ENCODE data around the gene MLKL.

Gene MLKL

DNA sequence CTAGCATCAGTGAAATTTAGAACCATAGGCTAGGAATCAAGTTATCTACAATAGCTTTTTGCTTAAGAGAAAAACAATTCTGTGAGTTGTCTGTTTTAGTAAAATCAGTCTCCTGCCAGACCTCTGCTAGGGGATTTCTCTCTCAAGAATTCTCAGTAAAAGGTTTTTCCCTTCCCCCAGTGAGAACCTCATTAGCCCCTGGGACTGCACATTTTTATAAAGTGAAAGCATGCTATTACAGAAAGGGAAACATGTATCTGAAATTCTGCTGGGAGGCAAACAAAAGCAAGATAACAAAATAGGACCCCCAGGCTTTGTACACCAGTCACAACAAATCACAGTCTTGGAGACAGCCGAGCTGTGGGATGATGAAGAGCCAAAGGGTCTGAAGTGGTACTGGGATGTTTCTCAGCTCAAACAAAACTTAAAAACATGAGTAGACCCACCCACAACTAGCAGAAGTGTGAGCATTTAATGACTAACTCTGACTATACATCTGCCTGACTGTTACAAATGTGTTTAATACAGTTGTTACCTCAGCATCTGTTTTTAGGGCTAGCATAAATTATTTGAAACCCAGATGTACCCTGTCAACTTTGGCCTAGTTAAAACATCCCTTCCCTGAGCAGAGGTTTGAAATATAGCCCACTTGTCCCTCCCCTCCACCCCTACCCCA lies 73.8 kb downstream of the MLKL start:
- TF ChIP-seq ZNF274 (IDR thresholded peaks at IDR 0.05; ENCODE audit: low read depth, low read length), result no peak

DNA sequence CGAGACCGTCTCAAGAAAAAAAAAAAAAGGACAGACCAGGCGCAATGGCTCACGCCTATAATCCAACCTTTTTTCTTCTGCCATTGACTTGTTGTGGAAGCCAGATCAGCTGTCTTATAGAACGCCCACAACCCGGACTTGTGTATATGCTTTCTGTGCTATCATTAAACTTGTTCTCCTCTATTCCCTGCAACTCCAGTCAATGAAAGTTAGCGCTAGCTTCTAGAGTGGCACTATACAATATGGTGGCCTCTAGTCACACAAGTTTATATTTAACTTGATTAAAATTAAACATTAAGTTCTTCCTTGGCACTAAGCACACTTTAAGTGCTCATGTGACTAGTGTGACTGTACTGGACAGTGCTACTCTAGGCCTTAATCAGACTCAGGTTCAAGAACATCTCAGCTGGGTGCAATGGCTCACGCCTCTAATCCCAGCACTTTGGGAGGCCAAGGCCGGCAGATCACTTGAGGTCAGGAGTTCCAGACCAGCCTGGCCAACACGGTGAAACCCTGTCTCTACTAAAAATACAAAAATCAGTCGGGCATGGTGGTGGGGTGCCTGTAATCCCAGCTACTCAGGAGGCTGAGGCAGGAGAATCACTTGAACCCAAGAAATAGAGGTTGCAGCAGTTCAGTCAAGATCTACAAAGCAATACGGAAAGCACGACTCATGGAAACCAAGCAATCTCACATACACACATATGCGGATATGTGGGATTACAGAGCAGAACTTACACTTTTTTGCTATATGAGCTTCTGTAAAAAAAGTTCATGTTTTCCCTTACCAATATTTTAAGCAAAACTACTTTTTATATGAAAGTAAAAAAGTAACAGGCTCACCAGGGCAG lies 74.9 kb downstream of the MLKL start:
- TF ChIP-seq ZNF274 (IDR thresholded peaks at IDR 0.05; ENCODE audit: low read depth, low read length), result no peak
- no peak overlapping the region for H3K4me3 ChIP-seq (ENCODE audit: low read length)

More for the DNA sequence above, 73.8 kb downstream of the MLKL start:
- no peak overlapping the region for H3K4me3 ChIP-seq (ENCODE audit: low read length)

DNA sequence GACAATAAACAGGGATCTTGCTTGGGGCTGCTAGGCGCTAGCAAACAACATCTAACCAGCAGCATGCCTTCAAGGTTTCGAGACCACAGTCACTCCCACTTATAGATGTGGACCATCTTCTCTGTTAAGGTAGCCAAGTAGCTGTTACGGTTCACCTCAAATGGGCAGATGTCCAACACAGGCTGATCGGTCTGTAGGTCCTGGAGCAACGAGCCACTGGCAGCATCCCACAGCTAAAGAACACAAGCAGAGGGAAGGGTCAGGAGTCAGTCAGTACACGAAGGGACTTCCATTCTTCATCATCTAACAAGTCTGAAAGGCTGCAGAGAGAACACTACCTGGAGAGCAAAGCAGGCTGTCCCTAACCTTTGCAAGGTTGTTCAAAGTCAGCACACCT lies 76.8 kb downstream of the MLKL start:
- no peak for TF ChIP-seq ZNF274 (IDR thresholded peaks at IDR 0.05; ENCODE audit: low read depth, low read length)

DNA sequence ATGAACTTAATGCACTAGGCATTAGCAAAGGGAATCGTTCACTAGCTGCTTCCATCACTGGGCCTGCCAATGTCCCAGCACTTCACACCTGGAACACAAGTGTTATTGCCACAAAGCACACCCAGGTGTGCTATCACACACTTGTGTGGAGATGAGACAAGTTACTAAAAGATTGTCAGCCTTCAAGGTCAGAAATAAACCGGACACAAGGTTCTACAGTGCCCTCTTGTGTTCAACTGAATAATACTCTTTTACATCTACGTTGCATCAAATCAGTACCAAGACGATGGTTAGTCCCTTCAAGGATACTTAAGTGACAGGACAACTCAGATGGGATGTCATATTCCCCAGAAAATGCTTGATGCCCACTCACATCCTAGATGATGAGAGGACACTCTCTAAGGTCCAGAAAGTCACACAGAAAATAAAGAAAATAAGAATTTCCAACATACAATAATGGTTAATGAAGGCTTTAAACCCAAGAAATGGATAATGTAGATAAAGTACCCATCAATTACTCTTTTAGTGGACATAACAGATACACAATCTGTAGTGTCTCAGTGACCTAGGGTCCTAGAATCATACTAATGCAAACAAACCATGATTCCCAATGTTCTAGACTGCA lies 77.3 kb downstream of the MLKL start:
- no peak for TF ChIP-seq ZNF274 (IDR thresholded peaks at IDR 0.05; ENCODE audit: low read depth, low read length)
- no peak overlapping the region for H3K4me3 ChIP-seq (ENCODE audit: low read length)

More for the DNA sequence above, 76.8 kb downstream of the MLKL start:
- no peak overlapping the region for H3K4me3 ChIP-seq (ENCODE audit: low read length)

DNA sequence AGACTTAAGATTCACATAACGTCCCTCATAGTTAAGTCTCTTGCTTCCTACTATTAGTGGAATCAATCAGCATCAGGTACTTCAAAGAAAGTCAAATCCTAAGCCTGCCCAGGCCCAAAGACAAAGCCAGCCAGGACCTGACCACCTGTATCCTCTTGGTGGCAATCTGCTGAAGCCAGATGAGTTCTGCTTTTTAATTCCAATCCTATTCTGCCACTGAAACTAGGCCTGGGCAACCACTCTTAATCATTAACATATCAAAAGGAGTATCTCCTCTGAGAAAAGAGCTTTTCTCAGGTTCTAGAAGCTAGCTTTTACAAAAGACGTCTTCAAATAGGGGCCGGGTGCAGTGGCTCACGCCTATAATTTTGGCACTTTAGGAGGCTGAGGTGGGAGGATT lies 78.7 kb downstream of the MLKL start:
- no peak for TF ChIP-seq ZNF274 (IDR thresholded peaks at IDR 0.05; ENCODE audit: low read depth, low read length)
- no peak overlapping the region for H3K4me3 ChIP-seq (ENCODE audit: low read length)

Data from GM08714 (cell line).